ENCODE results near the gene GDF10. TPM values are rescaled to one million over a fixed set of nuclear protein-coding genes. Genes with fewer than 3 reads are reported as not detected.

GDF10 gene
- polyA plus RNA-seq, 1 of the 3 experiments (the other 2 are of a cell fraction), result 0.02 TPM

GRCh38 chr10:47330804-47331203 lies 30.8 kb downstream of the GDF10 start:
- Histone ChIP-seq H3K9me2 (no peaks in the 10 kb centered on the region), H3K4me1 (ENCODE audit: control insufficient read depth in 1 of 2, insufficient read depth in 2 of 2, low read depth in 1 of 2, low read length in 1 of 2) (peaks cover 0 to 8% of the 10 kb centered on the region in 2 experiments; a peak in 1 of 4 replicates), H3K79me2 (ENCODE audit: insufficient read depth) (no peaks in the 10 kb centered on the region), H3K9me3 (no peaks in the 10 kb centered on the region), H3K9ac (no peak overlapping the region), H3K36me3 (replicated peaks in 1 of 2; ENCODE audit: control insufficient read depth in 1 of 2, insufficient read depth in 2 of 2, low read length in 1 of 2) (no peaks in the 10 kb centered on the region), H3K27me3 (ENCODE audit: insufficient read depth) (peaks cover 9% of the 10 kb centered on the region; the same call in 1 of the 2 replicates), H3K4me3 (ENCODE audit: low read depth in 2 of 2, low read length in 1 of 2) (no peak overlapping the region), H3K27ac (ENCODE audit: low read depth in 2 of 2, low read length in 1 of 2) (no peak overlapping the region), H3F3A (replicated peaks; ENCODE audit: insufficient read depth) (no peaks in the 10 kb centered on the region), H4K20me1 (ENCODE audit: insufficient read depth) (no peaks in the 10 kb centered on the region), H3K4me2 (no peak overlapping the region), H2AFZ (ENCODE audit: low read depth) (no peak overlapping the region)
- DNase-seq, result no peak
- CTCF ChIA-PET, result interaction anchor here (1.7 to 3.3 kb wide), 4 partner anchors 10 to 306 kb away, joined by 4 to 17 read pairs (median 8); no protein-coding TSS in a partner anchor
- TF ChIP-seq SMC3 (IDR thresholded peaks at IDR 0.05; ENCODE audit: low read depth, low read length), result no peak
- POLR2A ChIA-PET, result no interaction called here
- WGBS (ENCODE audit: low lambda C conversion rate), result 22% methylated on average over 3 of the region's 3 CpGs

DNA sequence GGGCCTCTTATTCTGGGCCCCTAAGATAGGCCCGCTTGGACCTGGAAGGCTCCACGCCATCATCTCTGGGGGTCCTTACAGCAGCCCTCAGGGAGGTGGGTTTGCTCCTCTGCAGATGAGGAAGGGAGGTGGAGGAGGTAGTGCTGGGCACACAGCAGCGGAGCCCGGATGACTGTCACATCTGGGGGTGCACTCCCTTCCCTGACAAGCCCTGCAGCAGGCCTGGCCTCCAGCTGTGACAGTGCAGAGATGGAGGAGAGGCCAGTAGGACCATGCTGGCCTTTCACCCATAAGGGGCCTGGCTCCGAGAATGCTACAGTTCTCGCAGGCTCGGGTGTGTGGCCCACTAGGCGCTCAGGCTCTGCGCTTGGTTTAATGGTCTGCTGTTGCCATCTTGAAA lies 31.5 kb downstream of the GDF10 start:
- CTCF ChIA-PET, result interaction anchor here (1.4 to 3.3 kb wide), 4 partner anchors 9 to 338 kb away, joined by 4 to 17 read pairs (median 6); no protein-coding TSS in a partner anchor
- H3K4me1 ChIP-seq (ENCODE audit: control insufficient read depth in 1 of 2, insufficient read depth in 2 of 2, low read depth in 1 of 2, low read length in 1 of 2), result peaks cover 0 to 5% of the 10 kb centered on the region in 2 experiments; a peak in 1 of 4 replicates

More for the DNA sequence above, 31.5 kb downstream of the GDF10 start:
- H4K20me1 ChIP-seq (ENCODE audit: insufficient read depth), result no peaks in the 10 kb centered on the region
- H3K4me3 ChIP-seq (ENCODE audit: low read depth in 2 of 2, low read length in 1 of 2), result no peak overlapping the region
- POLR2A ChIA-PET, result no interaction called here
- H3K27ac ChIP-seq (ENCODE audit: low read depth in 2 of 2, low read length in 1 of 2), result no peak overlapping the region
- H3K36me3 ChIP-seq (replicated peaks in 1 of 2; ENCODE audit: control insufficient read depth in 1 of 2, insufficient read depth in 2 of 2, low read length in 1 of 2), result no peaks in the 10 kb centered on the region
- H3F3A ChIP-seq (replicated peaks; ENCODE audit: insufficient read depth), result no peaks in the 10 kb centered on the region
- H3K79me2 ChIP-seq (ENCODE audit: insufficient read depth), result no peaks in the 10 kb centered on the region
- H2AFZ ChIP-seq (ENCODE audit: low read depth), result no peak overlapping the region
- no peak overlapping the region for H3K9ac ChIP-seq
- peaks cover 16% of the 10 kb centered on the region; the same call in 1 of the 2 replicates for H3K27me3 ChIP-seq (ENCODE audit: insufficient read depth)
- 75% methylated on average over 9 of the region's 9 CpGs for WGBS (ENCODE audit: low lambda C conversion rate)
- DNase-seq, result no peak
- H3K4me2 ChIP-seq, result no peak overlapping the region
- no peaks in the 10 kb centered on the region for H3K9me2 ChIP-seq
- TF ChIP-seq, protein P1, sequence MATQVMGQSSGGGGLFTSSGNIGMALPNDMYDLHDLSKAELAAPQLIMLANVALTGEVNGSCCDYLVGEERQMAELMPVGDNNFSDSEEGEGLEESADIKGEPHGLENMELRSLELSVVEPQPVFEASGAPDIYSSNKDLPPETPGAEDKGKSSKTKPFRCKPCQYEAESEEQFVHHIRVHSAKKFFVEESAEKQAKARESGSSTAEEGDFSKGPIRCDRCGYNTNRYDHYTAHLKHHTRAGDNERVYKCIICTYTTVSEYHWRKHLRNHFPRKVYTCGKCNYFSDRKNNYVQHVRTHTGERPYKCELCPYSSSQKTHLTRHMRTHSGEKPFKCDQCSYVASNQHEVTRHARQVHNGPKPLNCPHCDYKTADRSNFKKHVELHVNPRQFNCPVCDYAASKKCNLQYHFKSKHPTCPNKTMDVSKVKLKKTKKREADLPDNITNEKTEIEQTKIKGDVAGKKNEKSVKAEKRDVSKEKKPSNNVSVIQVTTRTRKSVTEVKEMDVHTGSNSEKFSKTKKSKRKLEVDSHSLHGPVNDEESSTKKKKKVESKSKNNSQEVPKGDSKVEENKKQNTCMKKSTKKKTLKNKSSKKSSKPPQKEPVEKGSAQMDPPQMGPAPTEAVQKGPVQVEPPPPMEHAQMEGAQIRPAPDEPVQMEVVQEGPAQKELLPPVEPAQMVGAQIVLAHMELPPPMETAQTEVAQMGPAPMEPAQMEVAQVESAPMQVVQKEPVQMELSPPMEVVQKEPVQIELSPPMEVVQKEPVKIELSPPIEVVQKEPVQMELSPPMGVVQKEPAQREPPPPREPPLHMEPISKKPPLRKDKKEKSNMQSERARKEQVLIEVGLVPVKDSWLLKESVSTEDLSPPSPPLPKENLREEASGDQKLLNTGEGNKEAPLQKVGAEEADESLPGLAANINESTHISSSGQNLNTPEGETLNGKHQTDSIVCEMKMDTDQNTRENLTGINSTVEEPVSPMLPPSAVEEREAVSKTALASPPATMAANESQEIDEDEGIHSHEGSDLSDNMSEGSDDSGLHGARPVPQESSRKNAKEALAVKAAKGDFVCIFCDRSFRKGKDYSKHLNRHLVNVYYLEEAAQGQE (IDR thresholded peaks at IDR 0.05; ENCODE audit: low read depth, low read length), result no peak
- TF ChIP-seq TEAD4 (IDR thresholded peaks at IDR 0.05; ENCODE audit: borderline replicate concordance, insufficient read depth) (no peak), RAD21 (IDR thresholded peaks at IDR 0.05; ENCODE audit: low read length) (no peak), NRF1 (IDR thresholded peaks at IDR 0.05; ENCODE audit: low read depth, low read length) (no peak), MXI1 (IDR thresholded peaks at IDR 0.05; ENCODE audit: low read depth, low read length) (no peak), PBX3 (IDR thresholded peaks at IDR 0.05) (no peak), SMC3 (IDR thresholded peaks at IDR 0.05; ENCODE audit: low read depth, low read length) (no peak), CHD2 (IDR thresholded peaks at IDR 0.05; ENCODE audit: low read length, partially characterized antibody) (no peak), RFX5 (IDR thresholded peaks at IDR 0.05; ENCODE audit: low read length) (no peak), CTCF (IDR thresholded peaks at IDR 0.05) (no peak), USF1 (IDR thresholded peaks at IDR 0.05; ENCODE audit: borderline replicate concordance, low read depth) (no peak), FOSL2 (IDR thresholded peaks at IDR 0.05; ENCODE audit: borderline replicate concordance, low read depth) (no peak)
- TF ChIP-seq, protein P2, sequence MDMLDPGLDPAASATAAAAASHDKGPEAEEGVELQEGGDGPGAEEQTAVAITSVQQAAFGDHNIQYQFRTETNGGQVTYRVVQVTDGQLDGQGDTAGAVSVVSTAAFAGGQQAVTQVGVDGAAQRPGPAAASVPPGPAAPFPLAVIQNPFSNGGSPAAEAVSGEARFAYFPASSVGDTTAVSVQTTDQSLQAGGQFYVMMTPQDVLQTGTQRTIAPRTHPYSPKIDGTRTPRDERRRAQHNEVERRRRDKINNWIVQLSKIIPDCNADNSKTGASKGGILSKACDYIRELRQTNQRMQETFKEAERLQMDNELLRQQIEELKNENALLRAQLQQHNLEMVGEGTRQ (IDR thresholded peaks at IDR 0.05; ENCODE audit: borderline replicate concordance, low read depth, low read length), result no peak
- TF ChIP-seq, protein P3, sequence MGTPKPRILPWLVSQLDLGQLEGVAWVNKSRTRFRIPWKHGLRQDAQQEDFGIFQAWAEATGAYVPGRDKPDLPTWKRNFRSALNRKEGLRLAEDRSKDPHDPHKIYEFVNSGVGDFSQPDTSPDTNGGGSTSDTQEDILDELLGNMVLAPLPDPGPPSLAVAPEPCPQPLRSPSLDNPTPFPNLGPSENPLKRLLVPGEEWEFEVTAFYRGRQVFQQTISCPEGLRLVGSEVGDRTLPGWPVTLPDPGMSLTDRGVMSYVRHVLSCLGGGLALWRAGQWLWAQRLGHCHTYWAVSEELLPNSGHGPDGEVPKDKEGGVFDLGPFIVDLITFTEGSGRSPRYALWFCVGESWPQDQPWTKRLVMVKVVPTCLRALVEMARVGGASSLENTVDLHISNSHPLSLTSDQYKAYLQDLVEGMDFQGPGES (IDR thresholded peaks at IDR 0.05; ENCODE audit: low read depth, low read length), result no peak
- TF ChIP-seq, protein P4, sequence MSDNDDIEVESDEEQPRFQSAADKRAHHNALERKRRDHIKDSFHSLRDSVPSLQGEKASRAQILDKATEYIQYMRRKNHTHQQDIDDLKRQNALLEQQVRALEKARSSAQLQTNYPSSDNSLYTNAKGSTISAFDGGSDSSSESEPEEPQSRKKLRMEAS (IDR thresholded peaks at IDR 0.05; ENCODE audit: low read depth), result no peak
- H3K9me3 ChIP-seq, result no peaks in the 10 kb centered on the region
